Skeletal muscle tissue (tissue), 5 donors: ENCODE measurements around the gene P4HA3. TPM values are rescaled to one million over a fixed set of nuclear protein-coding genes. Genes with fewer than 3 reads are reported as not detected.

ENCODE experiments used
- H3K27ac ChIP-seq: one replicate; pipeline ENCODE4 v1.7.0; 2013; ENCODE audit warnings: mild to moderate bottlenecking, low read depth, low read length, inconsistent platforms
- H3K27me3 ChIP-seq, 3 donors: one replicate each; pipeline ENCODE4 v1.7.0; 2013; ENCODE audit warnings: low read length in 3 of 3; ENCODE audit not compliant: control insufficient read depth in 3 of 3, insufficient read depth in 3 of 3
- H3K36me3 ChIP-seq, 3 donors: one replicate each; pipeline ENCODE4 v1.7.0; 2013; ENCODE audit warnings: low read length in 3 of 3; ENCODE audit not compliant: control insufficient read depth in 3 of 3, insufficient read depth in 3 of 3
- H3K4me1 ChIP-seq, 3 donors: one replicate each; pipeline ENCODE4 v1.7.0; 2013; ENCODE audit warnings: low read length in 3 of 3, mild to moderate bottlenecking in 3 of 3; ENCODE audit not compliant: control insufficient read depth in 3 of 3, insufficient read depth in 3 of 3
- H3K4me3 ChIP-seq, 3 donors: one replicate each; pipeline ENCODE4 v1.7.0; 2013; ENCODE audit warnings: low read length in 3 of 3
- H3K9ac ChIP-seq, 3 donors: one replicate each; pipeline ENCODE4 v1.7.0; 2013; ENCODE audit warnings: low read length in 3 of 3, mild to moderate bottlenecking in 3 of 3, moderate library complexity in 2 of 3, low read depth in 1 of 3
- H3K9me3 ChIP-seq, 3 donors: one replicate each; pipeline ENCODE4 v1.7.0; 2013; ENCODE audit warnings: low read length in 3 of 3; ENCODE audit not compliant: control insufficient read depth in 3 of 3
- small RNA-seq: library from RNA; depleted of rRNA; stranded (forward); fragments of <200 nt; gene quantifications from one replicate; pipeline ENCODE3, GENCODE V24; 2014
- total RNA-seq: library from RNA; depleted of rRNA; stranded (reverse); fragments of >200 nt; gene quantifications from one replicate; pipeline ENCODE4 v1.2.3, GENCODE V29; 2014
- donor health status: Osteomylitis.

The P4HA3 gene
- total RNA-seq, 1 donor from 2014 or later, result 0.52 TPM

- H3K4me3 ChIP-seq, result no peak overlapping the region
- peaks cover 0 to 2% (median 1%) of the 10 kb centered on the region in 3 donors for H3K4me1 ChIP-seq
- peaks cover 0 to 3% (median 0%) of the 10 kb centered on the region in 3 donors for H3K36me3 ChIP-seq
- H3K27ac ChIP-seq, result no peak overlapping the region
- no peak overlapping the region for H3K9ac ChIP-seq
- no peaks in the 10 kb centered on the region for H3K9me3 ChIP-seq
- H3K27me3 ChIP-seq, result no peaks in the 10 kb centered on the region
These were observed 89.6 kb downstream of the P4HA3 start for GRCh38 chr11:74221816-74222215.

GRCh38 chr11:74220376-74220775, 91.1 kb downstream of the P4HA3 start:
- no peaks in the 10 kb centered on the region for H3K9me3 ChIP-seq
- H3K27me3 ChIP-seq, result no peaks in the 10 kb centered on the region
- no peak overlapping the region for H3K9ac ChIP-seq
- peaks cover 0 to 1% (median 0%) of the 10 kb centered on the region in 3 donors for H3K36me3 ChIP-seq
- no peaks in the 10 kb centered on the region for H3K4me1 ChIP-seq
- no peak overlapping the region for H3K27ac ChIP-seq
- no peak overlapping the region for H3K4me3 ChIP-seq

Small RNAs within 50 kb of the gene (small RNA-seq; reads per million reads assigned to genes)
- gene RF00409, result not detected

Other genes starting within 250 kb of the P4HA3 start
- gene C2CD3, start 140.6 kb downstream of the P4HA3 start, total RNA-seq, result 13.6 TPM
- gene PPME1, start 140.4 kb downstream of the P4HA3 start, total RNA-seq, result 18.3 TPM
- 5.2 TPM for gene PGM2L1, start 86.8 kb upstream of the P4HA3 start, total RNA-seq
- 4.7 TPM for gene KCNE3, start 155.9 kb upstream of the P4HA3 start, total RNA-seq
- 2.6 TPM for gene LIPT2, start 182.1 kb upstream of the P4HA3 start, total RNA-seq